K562 (cell line): ENCODE measurements around the gene FBXL13. TPM values are rescaled to one million over a fixed set of nuclear protein-coding genes. Genes with fewer than 3 reads are reported as not detected.

Experiments
- ATAC-seq: fragments of 200-7000 bp; cut with Tn5 transposase; 3 replicates; pipeline ENCODE4 v1.9.1; 2020; ENCODE audit warnings: moderate library complexity
- BruUV-seq: library from RNA; stranded (reverse); fragments of 400-500 nt; replicated peaks from 2 replicates; lab custom pipeline; 2021; lab: Mats Ljungman, UMichigan
- CTCF ChIA-PET: fragments of 300-600 bp; formaldehyde crosslinking; extraction: SDS; loops from one replicate; lab custom pipeline; 2021; ENCODE audit warnings: low intra/inter-chr PET ratio; lab: Yijun Ruan, JAX
- POLR2A ChIA-PET: fragments of 300-600, 350-650 bp; sonication (Branson Sonifier 250); formaldehyde crosslinking; extraction: SDS; loops from one replicate; lab custom pipeline; 2021; ENCODE audit warnings: antibody characterized with exemption, inconsistent platforms; lab: Yijun Ruan, JAX
- DNase-seq, 4 experiments: peaks; one replicate each; pipeline versions ENCODE4 v3.0.0 to v3.0.0-alpha.2; 2011 to 2018; ENCODE audit warnings: low spot score in 3 of 4, mixed read lengths in 3 of 4; ENCODE audit errors: extremely low read depth in 1 of 4
- FAIRE-seq: peaks from 2 replicates; lab custom pipeline; 2011; peaks lifted over from hg19 to GRCh38; lab: Jason Lieb, UNC
- H2AFZ ChIP-seq: 2 replicates; pipeline ENCODE4 v1.6.0; 2011; ENCODE audit warnings: low read depth, low read length, control low read depth, inconsistent platforms
- H3K27ac ChIP-seq: fragments of 200-600 bp; 3 replicates; pipeline ENCODE4 v1.8.0; 2011; ENCODE audit warnings: low read depth, mild to moderate bottlenecking, control low read depth, inconsistent platforms, low read length, moderate library complexity, mixed read lengths; ENCODE audit errors: extremely low read depth
- H3K27me3 ChIP-seq, 2 experiments: fragments of 300-600 bp in 1 of 2; 2 replicates in 1 of 2; 3 replicates in 1 of 2; pipeline versions ENCODE4 v1.6.0 to v1.8.0; 2011; ENCODE audit warnings: inconsistent platforms in 2 of 2, low read length in 2 of 2, mild to moderate bottlenecking in 1 of 2, mixed read lengths in 1 of 2, moderate library complexity in 1 of 2; ENCODE audit not compliant: control insufficient read depth in 2 of 2, insufficient read depth in 2 of 2
- H3K36me3 ChIP-seq: fragments of 300-600 bp; 3 replicates; pipeline ENCODE4 v1.8.0; 2011; ENCODE audit warnings: mild to moderate bottlenecking, low read length, inconsistent platforms; ENCODE audit not compliant: control insufficient read depth, insufficient read depth
- H3K4me1 ChIP-seq, 2 experiments: fragments of 200-600 bp in 1 of 2; replicated peaks in 1 of 2; 2 replicates in 1 of 2; 3 replicates in 1 of 2; pipeline versions ENCODE4 v1.5.1 to v1.8.0; 2011; ENCODE audit warnings: inconsistent platforms in 2 of 2, low read length in 2 of 2, mild to moderate bottlenecking in 1 of 2, mixed read lengths in 1 of 2, moderate library complexity in 1 of 2; ENCODE audit not compliant: control insufficient read depth in 2 of 2, insufficient read depth in 2 of 2
- H3K4me2 ChIP-seq: 2 replicates; pipeline ENCODE4 v1.6.1; 2011; ENCODE audit warnings: low read length, control low read depth, inconsistent platforms, mixed read lengths; ENCODE audit not compliant: insufficient read depth
- H3K4me3 ChIP-seq: fragments of 200-600 bp; sonication (generic), shearing (Covaris generic); 2 replicates; pipeline ENCODE4 v1.5.1; 2016; ENCODE audit warnings: control low read depth, inconsistent platforms
- H3K79me2 ChIP-seq: fragments of 200-600 bp; 3 replicates; pipeline ENCODE4 v1.8.0; 2011; ENCODE audit warnings: low read length, inconsistent platforms; ENCODE audit not compliant: control insufficient read depth, insufficient read depth
- H3K9ac ChIP-seq, 2 experiments: 2 replicates each; pipeline versions ENCODE4 v1.6.0 to v1.6.1; 2011; ENCODE audit warnings: low read depth in 2 of 2, low read length in 2 of 2, control low read depth in 1 of 2, inconsistent platforms in 1 of 2, mild to moderate bottlenecking in 1 of 2, mixed read lengths in 1 of 2; ENCODE audit not compliant: insufficient read depth in 1 of 2
- H3K9me1 ChIP-seq: one replicate; pipeline ENCODE4 v1.6.0; 2011; ENCODE audit warnings: inconsistent platforms, mild to moderate bottlenecking, low read length, moderate library complexity; ENCODE audit not compliant: control insufficient read depth, insufficient read depth
- H3K9me3 ChIP-seq: replicated peaks from 2 replicates; pipeline ENCODE4 v1.5.1; 2011; ENCODE audit warnings: low read depth, low read length, inconsistent platforms; ENCODE audit not compliant: control insufficient read depth, insufficient read depth
- H4K20me1 ChIP-seq: replicated peaks from 2 replicates; pipeline ENCODE4 v1.6.1; 2011; ENCODE audit warnings: low read length, inconsistent platforms, mixed read lengths; ENCODE audit not compliant: control insufficient read depth, insufficient read depth
- ASH1L ChIP-seq: fragments of 450-650 bp; IDR thresholded peaks from 2 replicates; pipeline ENCODE4 v1.6.1; 2018; ENCODE audit warnings: borderline replicate concordance, mild to moderate bottlenecking, low read depth; ENCODE audit not compliant: partially characterized antibody
- ATF1 ChIP-seq, 2 experiments: fragments of 450-650 bp in 1 of 2; IDR thresholded peaks; 2 replicates each; pipeline ENCODE4 v1.6.1; 2016; ENCODE audit warnings: missing compliant biosample characterization in 1 of 2, missing genetic modification characterization in 1 of 2
- CBX5 ChIP-seq: IDR thresholded peaks from 2 replicates; pipeline ENCODE4 v1.6.1; 2014; ENCODE audit warnings: low read depth, borderline replicate concordance
- CHD1 ChIP-seq: fragments of 200-600 bp; sonication (generic); IDR thresholded peaks from one replicate; pipeline ENCODE4 v1.6.1; 2012; ENCODE audit warnings: mild to moderate bottlenecking, moderate library complexity, low read length, inconsistent platforms
- E2F6 ChIP-seq, 2 experiments: IDR thresholded peaks; 2 replicates each; pipeline ENCODE4 v1.6.1; 2011; ENCODE audit warnings: borderline replicate concordance in 1 of 2, control low read depth in 1 of 2, low read depth in 1 of 2, low read length in 1 of 2, mild to moderate bottlenecking in 1 of 2, mixed read lengths in 1 of 2, moderate library complexity in 1 of 2; ENCODE audit not compliant: insufficient read depth in 1 of 2, insufficient read length in 1 of 2, poor library complexity in 1 of 2, severe bottlenecking in 1 of 2; ENCODE audit errors: extremely low read depth in 1 of 2
- EGR1 ChIP-seq: fragments of 450-650 bp; conservative IDR thresholded peaks from 2 replicates; pipeline ENCODE4 v1.6.1; 2017; ENCODE audit warnings: mild to moderate bottlenecking
- ETV6 ChIP-seq, 3 experiments: fragments of 150-350 bp in 1 of 3; sonication (generic) in 1 of 3; formaldehyde crosslinking in 1 of 3; IDR thresholded peaks; 2 replicates each; pipeline versions ENCODE4 v1.6.1 to v1.8.0; 2014 to 2022; ENCODE audit warnings: borderline replicate concordance in 2 of 3, low read depth in 2 of 3, antibody characterized with exemption in 1 of 3, low read length in 1 of 3, mild to moderate bottlenecking in 1 of 3, missing genetic modification reagents in 1 of 3
- RBBP5 ChIP-seq: fragments of 200-600 bp; sonication (generic); IDR thresholded peaks from 2 replicates; pipeline ENCODE4 v1.6.1; 2012; ENCODE audit warnings: borderline replicate concordance, mild to moderate bottlenecking, low read length, control low read depth, inconsistent platforms; ENCODE audit not compliant: insufficient read depth, poor library complexity, severe bottlenecking
- SMARCA4 ChIP-seq: fragments of 450-650 bp; IDR thresholded peaks from 2 replicates; pipeline ENCODE4 v1.6.1; 2016
- SUPT5H ChIP-seq: fragments of 450-650 bp; IDR thresholded peaks from 2 replicates; pipeline ENCODE4 v1.6.1; 2016
- TAF1 ChIP-seq: IDR thresholded peaks from 2 replicates; pipeline ENCODE4 v1.6.1; 2011; ENCODE audit warnings: mild to moderate bottlenecking, low read length, moderate library complexity; ENCODE audit not compliant: insufficient read depth, control insufficient read depth, severe bottlenecking; ENCODE audit errors: extremely low read depth
- TCFL5 ChIP-seq: fragments of 250-450 bp; sonication (Bioruptor Pico); conservative IDR thresholded peaks from 2 replicates; pipeline ENCODE4 v1.6.1; 2021; ENCODE audit warnings: mild to moderate bottlenecking, moderate library complexity, matching md5 sums
- TSC22D4 ChIP-seq: fragments of 450-650 bp; IDR thresholded peaks from 2 replicates; pipeline ENCODE4 v1.6.1; 2016; ENCODE audit warnings: missing genetic modification characterization, missing biosample characterization, control low read depth
- ZMIZ1 ChIP-seq, 2 experiments: fragments of 150-350 bp in 1 of 2; IDR thresholded peaks; 2 replicates each; pipeline ENCODE4 v1.6.1; 2012 to 2016; ENCODE audit warnings: low read depth in 2 of 2, low read length in 2 of 2, mild to moderate bottlenecking in 1 of 2, moderate library complexity in 1 of 2
- ZNF431 ChIP-seq: sonication (generic); formaldehyde crosslinking; IDR thresholded peaks from 2 replicates; pipeline ENCODE4 v1.8.0; 2022; ENCODE audit warnings: mild to moderate bottlenecking, missing genetic modification reagents
- whole genome bisulfite sequencing: fragments of 100-300 bp; shearing (Covaris generic); methylation state at CpG from one replicate; pipeline ENCODE4 v1.1.6; 2016; ENCODE audit warnings: low coverage, mixed read lengths; ENCODE audit not compliant: insufficient coverage; ENCODE audit errors: missing lambda C conversion rate; 5-methylcytosine and 5-hydroxymethylcytosine counted together
- in situ Hi-C: fragments of 300-500 bp; cut with MboI; formaldehyde crosslinking; loops from 4 replicates; pipeline ENCODE4 v1.15.0; 2018; ENCODE audit warnings: inconsistent platforms, mixed read lengths
- intact Hi-C: fragments of 100-400 bp; cut with micrococcal nuclease; formaldehyde crosslinking; loops from 2 replicates; pipeline ENCODE4 v1.14.2; 2022
- polyA plus RNA-seq, 8 experiments: library from polyadenylated mRNA; depleted of rRNA in 4 of 8; stranded (reverse) in 5 of 8; unstranded in 3 of 8; fragments of >200 nt; fragmentation: Nextera tagmentation in 2 of 8; fragmentation: Illumina TruSeq in 1 of 8; extraction: Ambion mirVana in 2 of 8; extraction: Trizol in 1 of 8; gene quantifications; 2 replicates each; pipeline versions ENCODE4 v1.2.1 to v1.2.3, GENCODE V29; 2011 to 2014; ENCODE audit warnings: inconsistent platforms in 1 of 8, missing spikeins in 1 of 8
- total RNA-seq, 7 experiments: library from RNA; depleted of rRNA in 6 of 7; stranded (reverse); fragments of >200 nt in 6 of 7; fragmentation: Illumina TruSeq in 2 of 7; extraction: Trizol in 2 of 7; gene quantifications; 2 replicates each; pipeline versions ENCODE4 v1.2.1 to v1.2.3, GENCODE V29; 2011 to 2021; ENCODE audit warnings: low replicate concordance in 1 of 7

Gene FBXL13
- total and polyA plus RNA-seq, 9 of the 15 experiments (the other 6 are each of a cell fraction or from before 2014, with no cell fraction given), result 16.3 to 55.0 (median 25.4) TPM

- Histone ChIP-seq H3K27me3 (no peaks in the 10 kb centered on the region), H4K20me1 (no peaks in the 10 kb centered on the region), H3K36me3 (peaks cover 22% of the 10 kb centered on the region; the same call in 2 of the 3 replicates), H3K4me2 (peak overlapping the region; percentile 99), H2AFZ (peak overlapping the region; percentile 100), H3K9me3 (no peaks in the 10 kb centered on the region), H3K9ac (peak overlapping the region; percentile 86 to 99), H3K27ac (peak overlapping the region; percentile 82), H3K4me3 (peak overlapping the region; percentile 83), H3K9me1 (no peaks in the 10 kb centered on the region), H3K4me1 (peaks cover 6 to 8% of the 10 kb centered on the region in 2 experiments; a peak in 4 of 5 replicates), H3K79me2 (peaks cover 46% of the 10 kb centered on the region)
- DNase-seq (peak; percentile 62 to 71 (median 68)), ATAC-seq (peak; percentile 37), FAIRE-seq (no peak)
- WGBS, result under 1% methylated on average over 36 of the region's 36 CpGs
- intact Hi-C loops, result loop anchor here (1.0 kb wide), 1 partner anchor 74 kb away; the partner anchor contains the start of gene NAPEPLD
- ChIA-PET POLR2A (interaction anchor here (0.9 to 2.5 kb wide), 13 partner anchors 9 to 218 kb away, joined by 3 to 11 read pairs (median 4); partner anchors contain the start of gene NAPEPLD), CTCF (no interaction called here)
- BruUV-seq, result TSS peak; percentile 63
- in situ Hi-C loops, result no loop called here
- TF ChIP-seq TAF1 (peak; percentile 28), TSC22D4 (tag) (no peak), SUPT5H (no peak), RBBP5 (peak; percentile 23), ATF1 (CRISPR knock-in tag; IDR thresholded peaks at IDR 0.05) (no peak), ATF1 (tag; IDR thresholded peaks at IDR 0.05) (no peak), ASH1L (no peak), EGR1 (peak; percentile 92), SMARCA4 (0 out of 2 replicates have a peak, but pooled peaks have one; percentile 25), CBX5 (no peak), E2F6 (IDR thresholded peaks at IDR 0.05; ENCODE audit: borderline replicate concordance in 1 of 2, extremely low read depth in 1 of 2, insufficient read depth in 1 of 2, insufficient read length in 1 of 2, low read depth in 1 of 2, low read length in 1 of 2, poor library complexity in 1 of 2, severe bottlenecking in 1 of 2) (peak in 1 of 2 experiments; percentile 6), TCFL5 (CRISPR knock-in tag) (no peak), CHD1 (peak; percentile 62), ETV6 (IDR thresholded peaks at IDR 0.05; ENCODE audit: borderline replicate concordance in 1 of 2, low read depth in 2 of 2, low read length in 1 of 2) (no peak), ETV6 (CRISPR knock-in tag; IDR thresholded peaks at IDR 0.05; ENCODE audit: borderline replicate concordance) (no peak), ZNF431 (CRISPR knock-in tag) (0 out of 2 replicates have a peak, but pooled peaks have one; percentile 26), ZMIZ1 (IDR thresholded peaks at IDR 0.05; ENCODE audit: low read depth in 2 of 2, low read length in 2 of 2) (no peak)
Observed at GRCh38 chr7:103075337-103075918, 832 bp upstream of the FBXL13 start.
